SK-N-MC (cell line): Measurements from ENCODE around the gene RAP1GAP.
A peak's percentile ranks its signal among the peaks of the same experiment; 100 is the strongest.

Experiments used
- DNase-seq: peaks from one replicate; pipeline ENCODE4 v3.0.0-alpha.2; 2011; ENCODE audit warnings: low read depth, low spot score
- H3K27ac ChIP-seq: fragments of 200-600 bp; sonication (generic); 2 replicates; pipeline ENCODE4 v1.5.1; 2016; ENCODE audit warnings: mixed run types
- H3K36me3 ChIP-seq: fragments of 200-600 bp; sonication (generic); 2 replicates; pipeline ENCODE4 v1.6.1; 2017; ENCODE audit warnings: antibody characterized with exemption, low read length, mixed read lengths; ENCODE audit not compliant: insufficient read depth
- H3K4me3 ChIP-seq: fragments of 200-600 bp; sonication (generic); 2 replicates; pipeline ENCODE4 v1.5.1; 2016
- H3K9ac ChIP-seq: fragments of 200-600 bp; sonication (generic); 2 replicates; pipeline ENCODE4 v1.8.0; 2017; ENCODE audit warnings: mixed run types, mixed read lengths; ENCODE audit not compliant: insufficient read length
- H3K9me3 ChIP-seq: fragments of 200-600 bp; sonication (generic); 2 replicates; pipeline ENCODE4 v1.6.1; 2017; ENCODE audit warnings: low read depth, mild to moderate bottlenecking, antibody characterized with exemption, low read length, moderate library complexity, mixed read lengths
- EZH2 ChIP-seq: fragments of 200-600 bp; sonication (generic); IDR thresholded peaks from one replicate; pipeline ENCODE4 v1.6.1; 2017; ENCODE audit warnings: antibody characterized with exemption
- FOXP2 ChIP-seq: optimal IDR thresholded peaks from 2 replicates; pipeline ENCODE3; 2011; ENCODE audit warnings: mild to moderate bottlenecking, moderate library complexity; ENCODE audit not compliant: insufficient read depth; ENCODE audit errors: extremely low read length, control extremely low read depth
- POLR2AphosphoS5 ChIP-seq: IDR thresholded peaks from 2 replicates; pipeline ENCODE4 v1.6.1; 2012; ENCODE audit warnings: mild to moderate bottlenecking, low read depth, low read length, borderline replicate concordance

The RAP1GAP gene

DNA sequence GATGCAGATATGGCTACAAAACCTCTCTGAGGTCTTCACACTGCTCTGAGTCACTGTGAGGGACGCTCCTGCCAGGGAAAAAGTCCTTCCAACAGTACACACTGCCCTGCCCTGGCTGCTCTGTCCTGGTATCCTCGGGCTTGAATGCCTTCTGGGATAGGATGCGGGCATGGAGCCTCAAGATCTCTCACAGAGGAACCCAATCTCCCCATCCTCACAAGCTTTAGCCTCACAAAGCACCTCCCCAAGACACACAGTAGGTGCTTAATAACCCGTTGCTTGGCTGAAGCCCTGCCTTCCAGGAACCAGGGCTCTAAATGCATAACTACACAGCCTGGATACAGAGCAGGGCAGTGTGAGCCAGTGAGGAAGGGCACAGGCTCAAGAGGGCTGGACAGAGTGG is 9.2 kb downstream of the RAP1GAP start:
- H3K27ac ChIP-seq = no peak overlapping the region
- no peak overlapping the region for H3K9ac ChIP-seq
- H3K36me3 ChIP-seq = no peaks in the 10 kb centered on the region
- DNase-seq = no peak
- H3K4me3 ChIP-seq = no peak overlapping the region
- no peaks in the 10 kb centered on the region for H3K9me3 ChIP-seq
- TF ChIP-seq EZH2 = no peak
- no peak for TF ChIP-seq FOXP2
- TF ChIP-seq POLR2AphosphoS5 = no peak

DNA sequence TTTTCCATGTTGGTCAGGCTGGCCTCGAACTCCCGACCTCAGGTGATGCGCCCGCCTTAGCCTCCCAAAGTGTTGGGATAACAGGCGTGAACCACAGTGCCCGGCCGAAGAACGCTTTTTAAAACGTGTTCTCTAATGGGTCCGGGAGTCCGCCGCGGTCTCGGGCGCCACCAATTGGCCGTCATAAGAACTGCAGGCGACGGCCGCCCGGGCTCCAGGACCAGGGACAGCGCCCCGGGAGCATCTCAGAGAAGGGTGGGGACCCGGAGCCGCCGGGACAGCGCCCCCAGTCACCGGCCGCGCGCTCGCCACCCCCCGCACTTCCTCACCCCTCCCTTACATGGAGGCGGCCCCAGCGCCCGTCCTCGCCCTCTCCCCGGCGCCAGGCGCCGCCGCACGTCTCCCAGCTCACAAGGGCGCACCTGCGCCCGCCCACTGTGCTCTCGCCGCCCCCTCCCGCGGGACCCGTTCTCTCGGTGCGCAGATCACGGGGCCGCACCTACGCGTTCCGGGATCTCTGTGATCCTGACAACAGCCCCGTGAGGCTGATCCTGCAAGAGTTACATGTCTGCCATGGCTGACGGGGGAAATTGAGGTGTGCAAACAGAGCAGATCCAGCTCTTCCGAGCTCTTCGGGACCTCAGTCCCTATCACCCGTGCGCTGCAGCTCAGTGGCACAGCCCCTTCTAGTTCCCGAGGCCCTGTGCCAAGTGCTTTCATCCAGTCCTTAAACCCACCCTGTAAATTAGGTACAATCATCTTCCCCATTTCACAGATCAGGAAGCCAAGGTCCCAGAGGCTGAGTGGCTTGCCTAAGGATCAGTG is 9.8 kb downstream of the RAP1GAP start:
- TF ChIP-seq EZH2 (no peak), POLR2AphosphoS5 (no peak), FOXP2 (no peak)
- Histone ChIP-seq H3K36me3 (no peaks in the 10 kb centered on the region), H3K27ac (no peak overlapping the region), H3K9me3 (no peaks in the 10 kb centered on the region), H3K4me3 (peak overlapping the region; percentile 46; the same call in 1 of the 2 replicates), H3K9ac (no peak overlapping the region)
- DNase-seq = no peak

DNA sequence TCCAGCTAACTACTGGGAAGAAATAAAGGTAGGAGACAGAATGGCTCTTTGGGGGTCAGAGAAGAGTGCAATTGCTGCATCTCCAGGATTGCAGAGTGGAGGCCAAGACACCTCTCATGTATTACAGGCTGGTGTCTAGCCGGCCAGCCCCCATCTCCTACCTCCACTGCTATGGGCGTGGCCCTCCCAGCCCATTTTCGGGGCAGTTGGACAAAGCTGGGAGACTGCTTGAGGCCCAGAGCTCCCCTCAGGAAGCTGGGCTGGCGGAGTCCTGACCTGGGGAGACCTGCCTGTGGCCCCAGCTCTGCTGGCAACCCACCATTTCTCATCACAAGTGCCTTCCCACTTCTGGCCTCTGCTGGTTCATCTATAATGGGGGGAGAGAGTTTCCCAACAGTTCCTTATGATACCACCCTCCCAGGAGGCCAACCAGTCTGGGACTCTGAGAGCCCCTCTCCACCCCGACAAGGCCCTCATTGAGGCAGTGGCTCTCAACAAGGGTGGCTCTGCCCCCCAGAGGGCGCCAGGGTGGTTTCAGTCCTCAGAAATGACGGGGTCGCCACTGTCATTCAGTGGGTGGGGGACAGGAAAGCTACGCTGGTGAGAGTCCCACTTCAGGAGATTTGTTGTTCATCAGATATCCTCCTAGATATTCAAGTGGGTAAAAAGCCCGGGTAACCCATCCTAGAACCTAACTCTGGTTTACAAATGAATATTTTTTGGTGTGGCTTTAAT is 11.5 kb downstream of the RAP1GAP start:
- Histone ChIP-seq H3K9ac (no peak overlapping the region), H3K4me3 (no peak overlapping the region), H3K27ac (no peak overlapping the region), H3K36me3 (no peaks in the 10 kb centered on the region), H3K9me3 (no peaks in the 10 kb centered on the region)
- TF ChIP-seq FOXP2 (no peak), POLR2AphosphoS5 (no peak), EZH2 (no peak)
- no peak for DNase-seq

DNA sequence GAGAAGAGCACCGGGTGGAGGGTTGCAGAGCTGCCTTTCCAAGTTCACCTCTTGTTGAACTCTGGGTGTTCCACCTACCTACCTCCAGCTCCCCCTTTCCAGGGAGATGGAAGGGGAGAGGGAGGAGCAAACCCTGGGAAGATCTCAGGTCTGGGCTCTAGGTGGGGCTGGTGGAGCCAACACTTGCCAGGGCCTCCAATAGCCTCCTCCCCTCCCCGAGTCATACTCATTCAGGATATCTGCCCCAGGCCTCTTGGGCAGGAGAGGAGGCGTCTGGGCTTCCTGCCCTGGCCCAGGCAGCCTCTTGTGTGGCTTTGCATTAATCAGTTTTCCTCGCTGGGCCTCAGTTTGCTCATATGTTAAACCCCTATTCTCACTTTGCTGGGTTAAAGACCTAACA is 13.4 kb downstream of the RAP1GAP start:
- TF ChIP-seq POLR2AphosphoS5 = 0 out of 2 replicates have a peak, but pooled peaks have one; percentile 19
- TF ChIP-seq FOXP2 = no peak
- Histone ChIP-seq H3K4me3 (no peak overlapping the region), H3K27ac (peak overlapping the region; percentile 89), H3K9ac (no peak overlapping the region), H3K9me3 (no peaks in the 10 kb centered on the region), H3K36me3 (no peaks in the 10 kb centered on the region)
- no peak for DNase-seq

DNA sequence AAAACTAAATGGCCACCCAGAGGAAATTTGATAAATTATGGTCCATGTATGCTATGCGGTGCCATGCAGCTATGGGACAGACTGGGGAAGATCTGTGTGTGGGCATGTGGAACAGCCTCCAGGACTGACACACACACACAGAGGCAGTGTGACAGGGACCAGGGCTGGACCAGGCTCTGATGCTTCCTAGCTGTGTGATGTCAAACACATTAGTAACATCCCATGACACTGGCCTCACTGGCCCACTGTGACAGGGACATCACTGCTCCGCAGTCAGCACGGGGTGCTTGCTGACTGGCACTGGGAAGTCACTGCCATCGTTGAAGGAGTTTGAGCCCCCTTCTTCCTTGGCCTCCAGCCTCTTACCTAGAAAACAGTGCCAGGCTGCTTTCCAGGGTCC is 13.9 kb downstream of the RAP1GAP start:
- Histone ChIP-seq H3K27ac (peak overlapping the region; percentile 89), H3K4me3 (no peak overlapping the region), H3K9ac (no peak overlapping the region), H3K36me3 (no peaks in the 10 kb centered on the region), H3K9me3 (no peaks in the 10 kb centered on the region)
- no peak for TF ChIP-seq FOXP2
- no peak for TF ChIP-seq EZH2
- TF ChIP-seq POLR2AphosphoS5 = no peak
- no peak for DNase-seq

DNA sequence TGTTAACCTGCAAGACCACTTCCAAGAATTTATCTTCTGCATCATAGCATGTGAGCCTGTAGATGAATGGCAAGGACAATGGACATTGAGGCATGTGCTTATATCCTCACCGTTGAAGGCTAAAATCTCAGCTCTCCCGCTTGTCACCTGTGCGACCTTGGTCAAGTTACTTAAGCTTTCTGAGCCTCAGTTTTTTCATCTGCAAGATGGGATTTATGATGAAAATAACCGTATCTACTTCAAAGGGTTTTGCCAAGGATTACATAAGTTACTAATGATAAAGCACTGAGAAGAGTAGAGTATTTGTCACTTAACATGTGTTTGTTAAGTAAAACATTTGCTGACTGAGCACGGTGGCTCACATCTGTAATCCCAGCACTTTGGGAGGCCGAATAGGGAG is 14.9 kb downstream of the RAP1GAP start:
- H3K4me3 ChIP-seq = no peak overlapping the region
- no peaks in the 10 kb centered on the region for H3K9me3 ChIP-seq
- TF ChIP-seq EZH2 = no peak
- no peak for TF ChIP-seq POLR2AphosphoS5
- no peak for TF ChIP-seq FOXP2
- H3K9ac ChIP-seq = no peak overlapping the region
- no peak for DNase-seq
- H3K27ac ChIP-seq = peak overlapping the region; percentile 89
- no peaks in the 10 kb centered on the region for H3K36me3 ChIP-seq

DNA sequence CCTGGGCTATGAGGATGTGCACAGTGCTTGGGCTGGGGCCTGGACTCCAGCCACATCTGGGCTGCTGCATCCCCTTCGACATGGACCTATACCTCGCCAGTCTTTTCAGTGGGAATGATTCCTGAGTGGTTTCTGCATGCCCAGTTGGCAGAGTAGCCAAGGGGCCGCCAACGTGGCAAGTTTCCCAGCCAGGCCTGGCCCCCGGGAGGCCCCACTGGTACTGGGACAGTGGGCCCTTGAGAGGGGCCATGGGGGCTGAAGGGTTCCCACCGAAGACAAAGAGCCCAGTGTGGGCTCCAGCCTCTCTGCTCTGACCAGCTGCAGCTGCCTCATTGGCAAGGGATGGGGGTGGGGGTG is 15.4 kb downstream of the RAP1GAP start:
- TF ChIP-seq POLR2AphosphoS5 (no peak), FOXP2 (no peak), EZH2 (no peak)
- no peaks in the 10 kb centered on the region for H3K9me3 ChIP-seq
- peak overlapping the region; percentile 89 for H3K27ac ChIP-seq
- H3K36me3 ChIP-seq = no peaks in the 10 kb centered on the region
- peak overlapping the region; percentile 37 for H3K4me3 ChIP-seq
- H3K9ac ChIP-seq = no peak overlapping the region
- no peak for DNase-seq

DNA sequence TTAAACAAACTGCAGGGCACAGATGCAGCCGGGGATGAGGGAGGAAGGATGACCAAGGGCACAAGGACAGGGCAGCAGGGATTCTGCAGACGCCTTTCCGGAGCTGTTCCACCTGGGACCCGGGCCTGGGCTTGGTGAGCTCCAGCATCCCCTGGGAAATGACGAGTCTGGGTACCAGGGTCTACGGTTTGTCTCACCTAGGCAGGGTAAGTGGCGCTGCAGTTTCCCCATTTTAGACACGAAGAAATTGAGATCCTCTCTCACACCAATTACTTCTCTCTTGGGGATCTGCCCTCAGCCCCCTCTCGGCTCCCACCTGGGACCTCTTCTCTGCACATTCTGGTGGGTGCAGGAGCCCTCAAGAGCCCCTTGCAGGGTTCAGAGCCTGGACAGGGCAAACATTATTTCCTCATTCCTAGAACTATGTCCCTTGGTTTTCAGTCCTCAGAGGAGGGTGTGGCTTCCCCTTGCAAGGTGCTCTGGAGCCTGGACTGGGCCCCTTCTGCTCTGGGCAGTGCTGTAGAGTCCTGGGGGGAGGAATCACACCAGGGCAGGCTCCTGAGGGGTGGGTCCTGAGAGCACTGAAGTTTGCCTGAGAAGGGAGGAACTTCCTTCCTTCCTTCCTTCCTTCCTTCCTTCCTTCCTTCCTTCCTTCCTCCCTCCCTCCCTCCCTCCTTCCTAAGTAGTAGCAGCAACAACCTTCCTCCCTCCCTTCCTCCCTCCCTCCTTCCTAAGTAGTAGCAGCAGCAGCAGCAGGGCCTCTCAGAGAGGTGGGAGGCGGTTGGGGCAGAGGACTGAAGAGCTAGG is 16.0 kb downstream of the RAP1GAP start:
- H3K4me3 ChIP-seq = peak overlapping the region; percentile 62
- H3K27ac ChIP-seq = peak overlapping the region; percentile 96
- H3K36me3 ChIP-seq = no peaks in the 10 kb centered on the region
- peak overlapping the region; percentile 59 for H3K9ac ChIP-seq
- no peak for TF ChIP-seq EZH2
- peak; percentile 58 for TF ChIP-seq POLR2AphosphoS5
- no peak for TF ChIP-seq FOXP2
- H3K9me3 ChIP-seq = no peaks in the 10 kb centered on the region
- peak; percentile 76 for DNase-seq
